Epithelial cell of esophagus (primary cell): ENCODE results near the gene LRSAM1.
A peak's percentile ranks its signal among the peaks of the same experiment; 100 is the strongest.

Source experiments
- DNase-seq: peaks from one replicate; pipeline ENCODE4 v3.0.0; 2010; ENCODE audit warnings: low read depth
- H3K4me3 ChIP-seq: 2 replicates; pipeline ENCODE4 v1.5.1; 2011; ENCODE audit warnings: mild to moderate bottlenecking, low read length, control low read depth
- TF ChIP-seq, protein P1 (sequence below): IDR thresholded peaks from 2 replicates; pipeline ENCODE4 v1.5.1; 2011; ENCODE audit warnings: low read depth, mild to moderate bottlenecking, low read length, control low read depth, inconsistent platforms; ENCODE audit not compliant: insufficient read depth; ENCODE audit errors: missing control alignments

The LRSAM1 gene

DNA sequence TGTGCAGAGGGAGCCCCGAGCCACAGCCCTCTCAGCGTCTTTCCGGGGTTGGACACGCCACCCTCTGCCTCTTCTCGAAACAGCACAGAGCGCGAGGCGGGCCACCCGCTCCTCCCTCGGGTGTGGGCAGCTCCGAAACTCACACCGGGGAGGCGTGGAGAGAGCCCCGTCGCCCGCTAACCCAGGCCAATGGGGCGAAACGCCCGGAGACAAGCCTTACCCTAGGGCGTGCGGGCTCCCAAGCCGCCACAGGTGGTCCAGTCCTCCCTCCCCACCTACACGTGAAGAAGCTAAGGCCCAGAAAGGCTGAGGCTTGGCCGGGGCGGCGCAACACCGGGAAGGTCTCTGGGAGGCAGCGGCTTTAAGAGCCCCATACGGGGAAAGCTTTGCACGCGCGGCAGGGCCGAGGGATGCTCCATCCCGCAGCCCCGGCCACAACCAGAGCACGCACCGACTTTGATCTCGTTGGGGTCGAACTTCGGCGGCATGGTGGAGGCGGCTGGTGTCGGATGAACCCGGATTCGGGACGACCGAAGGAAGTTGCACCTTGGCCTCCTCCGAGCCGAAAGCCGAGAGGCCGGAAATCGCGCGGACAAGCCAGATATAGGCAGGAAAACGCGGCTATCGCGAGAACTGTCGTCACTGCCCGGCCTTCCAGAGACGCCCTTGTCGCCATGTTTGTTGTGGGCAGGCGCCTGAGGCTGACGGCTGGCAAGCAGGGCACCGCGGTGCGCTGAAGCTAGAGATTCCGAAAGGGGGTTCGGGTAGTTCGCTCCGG, at the start of gene LRSAM1, which contains the start of gene RPL12:
Gene LRSAM1, plus strand, starts transcription at position 681 of the 778 bp plus-strand sequence. CDS start 3,018 bp downstream, outside the sequence.
Gene RPL12, minus strand, starts transcription at position 577 of the 778 bp plus-strand sequence. Its CDS starts 89 bp downstream, at position 488.
- peak; percentile 92 for DNase-seq
- TF ChIP-seq, protein P1, sequence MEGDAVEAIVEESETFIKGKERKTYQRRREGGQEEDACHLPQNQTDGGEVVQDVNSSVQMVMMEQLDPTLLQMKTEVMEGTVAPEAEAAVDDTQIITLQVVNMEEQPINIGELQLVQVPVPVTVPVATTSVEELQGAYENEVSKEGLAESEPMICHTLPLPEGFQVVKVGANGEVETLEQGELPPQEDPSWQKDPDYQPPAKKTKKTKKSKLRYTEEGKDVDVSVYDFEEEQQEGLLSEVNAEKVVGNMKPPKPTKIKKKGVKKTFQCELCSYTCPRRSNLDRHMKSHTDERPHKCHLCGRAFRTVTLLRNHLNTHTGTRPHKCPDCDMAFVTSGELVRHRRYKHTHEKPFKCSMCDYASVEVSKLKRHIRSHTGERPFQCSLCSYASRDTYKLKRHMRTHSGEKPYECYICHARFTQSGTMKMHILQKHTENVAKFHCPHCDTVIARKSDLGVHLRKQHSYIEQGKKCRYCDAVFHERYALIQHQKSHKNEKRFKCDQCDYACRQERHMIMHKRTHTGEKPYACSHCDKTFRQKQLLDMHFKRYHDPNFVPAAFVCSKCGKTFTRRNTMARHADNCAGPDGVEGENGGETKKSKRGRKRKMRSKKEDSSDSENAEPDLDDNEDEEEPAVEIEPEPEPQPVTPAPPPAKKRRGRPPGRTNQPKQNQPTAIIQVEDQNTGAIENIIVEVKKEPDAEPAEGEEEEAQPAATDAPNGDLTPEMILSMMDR = no peak
- peak within 1 kb of the TSS; percentile 82 for H3K4me3 ChIP-seq

DNA sequence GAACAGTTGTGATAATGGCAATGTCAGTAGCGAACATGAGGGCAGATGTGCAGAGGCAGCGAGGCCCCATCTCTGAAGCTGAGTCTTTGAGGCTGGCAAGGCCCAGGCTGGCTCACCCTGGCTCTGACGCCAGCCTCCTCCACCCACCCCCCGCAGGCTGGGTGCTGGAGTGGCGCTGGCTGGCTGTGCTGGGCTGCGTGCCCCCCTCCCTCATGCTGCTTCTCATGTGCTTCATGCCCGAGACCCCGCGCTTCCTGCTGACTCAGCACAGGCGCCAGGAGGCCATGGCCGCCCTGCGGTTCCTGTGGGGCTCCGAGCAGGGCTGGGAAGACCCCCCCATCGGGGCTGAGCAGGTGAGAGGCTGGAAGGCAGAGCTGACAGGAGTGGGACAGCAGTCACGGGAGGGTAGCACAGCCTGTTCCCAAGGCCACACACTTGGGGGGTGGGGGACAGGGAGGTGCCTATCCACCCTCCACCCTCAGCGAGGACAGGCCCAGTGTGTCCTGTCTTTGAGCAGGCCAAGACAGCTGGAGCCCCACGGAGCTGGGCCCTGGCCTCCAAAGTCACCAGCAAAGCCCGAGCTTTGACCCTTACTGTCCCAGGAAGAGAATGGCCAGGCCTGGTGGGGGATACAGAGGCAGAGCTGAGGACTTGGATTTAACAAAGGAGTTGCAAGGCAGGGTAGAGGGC, 48.8 kb upstream of the LRSAM1 start:
- no peak for DNase-seq
- TF ChIP-seq, protein P1 = no peak

DNA sequence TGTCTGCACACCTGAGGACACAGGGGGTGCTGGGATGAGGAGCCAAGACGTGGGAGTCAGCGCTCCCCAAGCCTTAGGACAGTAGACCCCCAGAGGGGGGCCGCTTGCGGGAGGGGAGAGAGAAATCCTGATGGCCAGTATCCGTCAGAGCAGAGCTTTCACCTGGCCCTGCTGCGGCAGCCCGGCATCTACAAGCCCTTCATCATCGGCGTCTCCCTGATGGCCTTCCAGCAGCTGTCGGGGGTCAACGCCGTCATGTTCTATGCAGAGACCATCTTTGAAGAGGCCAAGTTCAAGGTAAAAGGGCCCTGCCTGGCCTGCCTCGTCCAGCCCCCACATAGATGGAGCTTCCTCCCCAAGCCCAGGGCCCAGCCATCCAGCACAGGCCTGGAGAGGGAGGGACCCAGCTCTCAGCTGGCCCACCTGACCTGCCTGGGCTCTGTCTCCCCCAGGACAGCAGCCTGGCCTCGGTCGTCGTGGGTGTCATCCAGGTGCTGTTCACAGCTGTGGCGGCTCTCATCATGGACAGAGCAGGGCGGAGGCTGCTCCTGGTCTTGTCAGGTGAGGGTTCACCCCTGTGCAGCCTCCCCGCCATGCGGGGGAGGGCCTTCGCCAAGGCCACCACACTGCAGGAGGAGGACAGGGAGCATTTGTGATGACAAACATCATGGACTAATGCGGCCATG, 47.7 kb upstream of the LRSAM1 start:
- TF ChIP-seq, protein P1 = no peak
- H3K4me3 ChIP-seq = no peak overlapping the region
- DNase-seq = no peak

More for the DNA sequence above, 48.8 kb upstream of the LRSAM1 start:
- no peak overlapping the region for H3K4me3 ChIP-seq

DNA sequence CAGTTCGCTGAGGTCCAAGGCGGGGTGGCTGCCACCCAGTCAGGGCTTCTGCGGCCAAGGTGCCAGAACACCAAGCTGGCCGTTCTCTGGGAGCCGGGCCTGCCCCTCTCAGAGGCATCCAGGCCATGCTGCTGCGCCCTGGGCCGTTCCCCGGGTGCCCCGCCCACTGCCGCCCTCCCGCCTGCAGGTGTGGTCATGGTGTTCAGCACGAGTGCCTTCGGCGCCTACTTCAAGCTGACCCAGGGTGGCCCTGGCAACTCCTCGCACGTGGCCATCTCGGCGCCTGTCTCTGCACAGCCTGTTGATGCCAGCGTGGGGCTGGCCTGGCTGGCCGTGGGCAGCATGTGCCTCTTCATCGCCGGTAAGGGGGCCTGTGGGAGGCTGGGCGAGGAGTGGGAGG, 46.7 kb upstream of the LRSAM1 start:
- no peak overlapping the region for H3K4me3 ChIP-seq
- no peak for DNase-seq
- TF ChIP-seq, protein P1 = no peak

DNA sequence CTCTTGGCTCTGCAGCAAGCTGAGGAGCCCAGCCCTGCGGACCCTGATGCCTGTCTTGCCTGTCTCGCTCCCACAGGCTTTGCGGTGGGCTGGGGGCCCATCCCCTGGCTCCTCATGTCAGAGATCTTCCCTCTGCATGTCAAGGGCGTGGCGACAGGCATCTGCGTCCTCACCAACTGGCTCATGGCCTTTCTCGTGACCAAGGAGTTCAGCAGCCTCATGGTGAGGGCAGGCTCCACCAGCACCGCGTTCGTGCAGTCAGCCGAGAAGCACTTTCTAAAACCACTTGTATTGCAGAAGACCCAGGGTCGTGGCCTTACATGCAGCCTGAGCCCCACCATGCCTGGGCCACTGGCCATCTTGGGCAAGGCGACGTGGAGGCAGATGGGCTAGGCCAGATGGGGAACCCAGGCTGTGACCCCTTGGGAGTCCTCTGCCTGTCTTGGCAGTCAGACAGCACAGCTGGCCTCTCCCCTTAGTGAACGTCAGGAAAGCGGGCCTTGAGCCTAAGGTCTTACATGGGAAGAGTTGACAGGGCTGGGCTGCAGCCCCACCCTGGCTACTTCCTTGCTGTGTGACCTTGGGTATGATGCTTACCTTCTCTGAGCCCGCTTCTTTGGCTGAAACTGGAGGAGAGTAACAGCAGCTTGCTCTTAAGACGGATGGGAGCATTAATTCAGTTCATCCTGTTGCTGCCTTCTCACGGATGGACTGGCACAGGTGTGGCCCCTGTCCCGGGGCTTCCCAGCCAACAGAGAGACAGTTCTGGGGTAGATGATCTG, 45.8 kb upstream of the LRSAM1 start:
- no peak overlapping the region for H3K4me3 ChIP-seq
- TF ChIP-seq, protein P1 = no peak
- no peak for DNase-seq

DNA sequence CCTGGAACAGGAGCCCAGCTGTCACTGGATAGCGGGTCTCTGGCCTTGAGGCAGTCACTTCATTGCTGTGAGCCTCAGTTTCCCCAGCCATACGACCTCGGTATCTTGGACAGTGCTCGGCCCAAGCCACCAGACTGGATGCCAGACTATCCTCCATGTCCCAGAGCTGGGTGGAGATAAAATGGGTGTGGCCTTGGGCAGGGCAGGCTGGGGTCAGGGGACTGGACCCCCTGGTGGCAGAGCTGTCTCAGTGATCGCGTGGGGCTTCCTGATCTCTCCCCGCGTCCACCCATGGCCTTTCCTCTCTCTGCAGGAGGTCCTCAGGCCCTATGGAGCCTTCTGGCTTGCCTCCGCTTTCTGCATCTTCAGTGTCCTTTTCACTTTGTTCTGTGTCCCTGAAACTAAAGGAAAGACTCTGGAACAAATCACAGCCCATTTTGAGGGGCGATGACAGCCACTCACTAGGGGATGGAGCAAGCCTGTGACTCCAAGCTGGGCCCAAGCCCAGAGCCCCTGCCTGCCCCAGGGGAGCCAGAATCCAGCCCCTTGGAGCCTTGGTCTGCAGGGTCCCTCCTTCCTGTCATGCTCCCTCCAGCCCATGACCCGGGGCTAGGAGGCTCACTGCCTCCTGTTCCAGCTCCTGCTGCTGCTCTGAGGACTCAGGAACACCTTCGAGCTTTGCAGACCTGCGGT, 44.4 kb upstream of the LRSAM1 start:
- TF ChIP-seq, protein P1 = no peak

More for the DNA sequence above, 44.4 kb upstream of the LRSAM1 start:
- no peak for DNase-seq
- H3K4me3 ChIP-seq = no peak overlapping the region
